GM15510 (cell line): Measurements from ENCODE around the gene PDE4B.

Experiments
- POLR2A ChIP-seq: IDR thresholded peaks from 3 replicates; pipeline ENCODE4 v1.6.1; 2011; ENCODE audit warnings: borderline replicate concordance; ENCODE audit not compliant: insufficient read length; ENCODE audit errors: extremely low read depth

PDE4B gene

DNA sequence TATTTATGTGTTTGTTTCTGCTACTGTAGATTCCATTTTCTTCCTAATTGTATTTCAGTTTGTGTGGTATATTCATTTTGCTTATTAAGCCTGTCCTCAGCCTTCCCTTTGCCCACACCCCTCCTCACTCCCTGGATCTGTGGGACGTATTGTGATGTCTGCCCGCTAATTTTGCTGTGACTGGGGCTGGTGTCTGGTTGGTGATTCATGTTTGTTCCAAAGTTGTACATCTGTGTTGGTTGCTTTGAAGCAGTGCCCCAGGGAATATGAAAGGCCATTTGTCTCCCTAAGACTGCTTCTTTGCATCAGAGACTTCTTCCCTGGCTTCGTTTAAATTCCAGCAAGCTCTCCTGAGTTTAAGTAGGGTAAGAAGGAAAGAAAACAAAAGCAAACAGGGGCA is 451.7 kb downstream of the PDE4B start:
- no peak for TF ChIP-seq POLR2A

DNA sequence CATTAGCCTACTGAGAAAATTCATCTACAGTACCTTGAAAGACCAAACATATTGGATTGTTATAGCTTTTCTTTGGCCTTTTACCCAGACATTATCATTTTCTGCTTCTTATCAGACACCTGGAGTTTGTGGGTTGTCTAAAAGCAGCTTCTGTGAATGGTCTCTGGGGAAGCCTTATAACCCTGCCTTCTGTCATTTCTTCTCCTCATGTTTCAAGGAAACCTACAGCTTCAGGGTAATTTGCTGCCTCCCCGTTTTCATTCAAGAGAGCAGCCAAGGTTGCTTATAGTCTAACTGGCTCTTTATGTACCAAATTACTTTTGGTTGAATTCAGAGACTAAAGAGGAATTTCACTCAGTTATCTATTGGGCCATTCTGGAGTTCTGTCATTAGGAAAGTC is 453.0 kb downstream of the PDE4B start:
- TF ChIP-seq POLR2A = no peak

DNA sequence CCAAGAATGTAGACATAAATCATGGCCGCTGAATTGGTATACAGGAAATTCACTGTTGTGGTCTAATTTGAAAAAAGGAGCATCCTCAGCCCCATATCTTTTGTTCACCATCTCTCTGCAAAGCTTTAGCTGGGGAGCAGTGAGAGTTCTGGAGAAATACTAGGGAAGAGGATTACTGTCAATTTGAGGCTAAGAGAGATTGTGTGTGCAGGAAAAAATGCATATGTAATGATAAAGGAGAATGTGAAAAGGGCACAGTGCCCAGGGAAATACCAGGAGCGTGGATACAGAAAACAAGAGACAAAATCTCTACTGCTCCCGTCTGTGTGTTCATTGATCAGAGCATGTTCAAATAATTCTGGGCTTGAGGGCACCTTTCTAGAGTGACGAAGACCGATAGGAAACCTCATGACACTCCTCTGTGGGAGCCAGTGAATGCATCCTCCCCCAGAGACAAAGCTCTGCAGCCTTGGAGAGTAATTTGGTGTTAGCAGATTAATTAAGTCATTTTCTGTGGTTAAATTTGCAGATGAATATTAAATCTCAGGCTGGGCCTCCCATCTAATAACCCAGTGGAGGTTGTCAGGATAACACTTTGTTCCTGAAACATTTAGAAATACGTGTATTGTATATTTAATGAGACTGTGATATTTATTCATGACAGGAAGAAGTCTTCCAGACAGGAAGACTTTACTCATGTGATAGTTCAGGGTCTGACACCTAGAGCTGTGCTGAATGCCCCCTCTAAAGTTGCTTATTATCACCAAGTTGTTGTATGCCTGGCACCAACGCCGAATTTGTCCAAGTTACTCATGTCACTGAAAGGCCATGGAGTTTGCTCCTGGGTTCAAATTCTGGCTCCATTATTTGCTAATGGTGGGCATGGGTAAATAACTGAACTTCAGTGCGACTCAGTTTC is 453.9 kb downstream of the PDE4B start:
- no peak for TF ChIP-seq POLR2A

DNA sequence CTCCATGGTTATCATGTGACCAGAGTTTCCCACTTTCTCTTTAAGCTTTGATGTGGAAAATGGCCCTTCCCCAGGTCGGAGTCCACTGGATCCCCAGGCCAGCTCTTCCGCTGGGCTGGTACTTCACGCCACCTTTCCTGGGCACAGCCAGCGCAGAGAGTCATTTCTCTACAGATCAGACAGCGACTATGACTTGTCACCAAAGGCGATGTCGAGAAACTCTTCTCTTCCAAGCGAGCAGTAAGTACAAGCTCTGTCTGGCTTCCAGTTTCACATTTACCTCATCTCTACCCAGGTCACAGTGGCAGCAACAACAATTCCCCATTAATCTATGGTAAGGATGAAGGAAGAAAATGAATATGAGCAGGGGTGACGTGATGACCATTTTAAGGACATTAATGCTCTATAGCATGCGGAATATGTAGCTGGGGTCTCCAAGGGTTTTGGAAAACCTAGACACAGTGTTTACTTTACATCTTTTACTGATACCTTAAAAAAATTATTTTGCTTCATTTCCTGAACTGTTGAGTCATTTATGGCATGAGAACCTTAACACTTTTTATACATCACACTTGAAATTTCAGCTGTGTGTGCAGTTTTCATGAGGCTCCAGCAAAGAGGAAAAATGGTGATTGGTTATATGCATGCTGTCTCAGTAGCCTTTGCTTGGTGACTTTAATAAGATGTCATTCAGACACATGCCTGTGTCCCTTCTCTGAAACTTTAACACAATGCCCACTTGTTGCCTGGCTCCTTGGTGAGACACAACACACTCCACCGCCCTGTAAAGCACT is 454.9 kb downstream of the PDE4B start:
- TF ChIP-seq POLR2A = no peak

DNA sequence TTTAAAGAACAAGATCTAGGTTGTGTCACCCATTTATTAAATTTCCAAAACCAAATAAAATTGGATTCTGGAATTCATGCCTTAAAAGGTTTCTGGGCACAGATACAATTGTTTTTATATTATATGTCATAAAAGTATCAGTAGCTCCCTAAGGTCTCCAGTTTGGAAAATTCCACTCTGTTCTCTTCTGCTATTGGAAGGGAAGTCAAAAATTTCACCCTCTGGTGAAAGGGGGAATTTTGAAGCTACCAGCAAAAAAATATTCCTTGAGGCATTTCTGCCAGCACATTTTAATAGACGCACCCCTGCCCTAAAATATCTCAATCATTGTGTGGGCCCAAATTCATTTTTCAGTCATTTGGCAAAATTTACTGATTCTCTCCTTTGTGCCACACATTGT is 455.6 kb downstream of the PDE4B start:
- no peak for TF ChIP-seq POLR2A

DNA sequence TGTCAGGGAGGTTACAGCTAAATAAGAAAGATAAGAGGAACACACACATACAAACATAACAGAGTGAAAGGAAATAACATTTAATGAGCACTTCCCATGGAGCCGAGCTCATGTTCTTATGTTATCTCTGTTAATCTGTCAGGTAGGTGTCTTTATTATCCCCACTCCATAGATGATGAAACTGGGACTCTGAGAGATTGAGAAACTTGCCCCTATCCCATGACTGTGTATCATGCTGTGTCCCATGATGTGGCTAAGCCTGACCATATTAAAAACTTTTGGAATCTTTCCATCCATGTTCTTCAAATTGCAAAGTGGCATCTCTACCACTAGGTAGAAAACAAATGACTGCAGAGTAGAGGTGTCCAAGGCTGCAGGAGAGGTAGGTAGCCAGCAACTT is 456.1 kb downstream of the PDE4B start:
- TF ChIP-seq POLR2A = no peak

DNA sequence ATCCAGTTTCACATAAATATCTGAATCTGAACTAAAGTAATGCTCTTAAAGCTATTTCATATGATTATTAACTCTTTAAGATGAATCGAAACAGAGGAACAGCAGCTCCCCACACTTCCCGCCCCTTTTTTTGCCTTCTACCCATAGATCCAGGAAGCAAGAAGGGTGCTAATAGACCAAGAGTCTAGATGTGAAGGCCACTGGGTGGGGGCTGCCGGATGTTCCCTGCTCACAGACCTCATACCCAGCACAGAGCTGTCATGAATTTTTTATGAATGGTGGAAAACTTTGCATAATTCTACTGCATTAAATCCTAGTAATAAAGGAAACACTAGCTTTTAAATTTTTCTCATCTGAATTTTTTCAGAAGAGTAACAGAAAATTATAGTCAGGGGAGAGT is 457.4 kb downstream of the PDE4B start:
- TF ChIP-seq POLR2A = no peak

DNA sequence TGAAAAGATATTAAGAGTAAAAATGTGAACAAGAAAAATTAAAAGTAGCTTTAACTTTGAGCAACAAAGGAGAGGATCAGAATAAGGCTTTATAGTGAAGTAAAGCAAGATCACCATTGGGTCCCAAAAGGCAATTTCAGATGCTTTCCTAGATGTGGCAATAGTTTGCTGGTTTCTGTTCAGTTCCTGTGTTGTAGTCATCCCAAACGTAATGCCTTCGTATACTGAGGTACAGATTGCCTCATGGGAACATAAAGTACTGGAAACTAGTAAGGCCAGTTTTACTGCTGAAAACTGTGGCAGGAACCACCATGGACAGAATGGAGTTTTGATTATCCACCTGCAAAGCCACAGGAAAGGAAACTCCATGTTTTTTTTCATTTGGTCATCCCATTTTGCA is 457.8 kb downstream of the PDE4B start:
- no peak for TF ChIP-seq POLR2A

DNA sequence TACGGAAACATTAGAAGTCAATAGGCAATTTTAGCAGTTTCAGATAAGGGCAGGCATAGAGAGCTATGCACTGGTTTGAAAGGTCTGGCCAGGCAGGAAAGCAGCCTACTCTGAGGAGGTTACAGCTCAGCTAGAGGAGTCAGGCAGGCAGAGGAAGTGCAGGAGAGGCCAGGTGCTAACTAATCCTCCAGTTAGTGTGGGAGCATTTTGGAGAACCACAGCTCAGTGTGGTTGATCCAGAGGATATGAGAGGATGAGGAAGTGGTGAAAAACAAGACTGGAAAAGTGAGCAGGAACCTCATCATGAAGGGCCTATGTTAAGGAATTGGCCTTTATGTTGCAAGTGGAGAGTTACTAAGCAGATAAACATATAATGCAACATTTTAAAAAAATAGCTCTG is 458.9 kb downstream of the PDE4B start:
- no peak for TF ChIP-seq POLR2A

DNA sequence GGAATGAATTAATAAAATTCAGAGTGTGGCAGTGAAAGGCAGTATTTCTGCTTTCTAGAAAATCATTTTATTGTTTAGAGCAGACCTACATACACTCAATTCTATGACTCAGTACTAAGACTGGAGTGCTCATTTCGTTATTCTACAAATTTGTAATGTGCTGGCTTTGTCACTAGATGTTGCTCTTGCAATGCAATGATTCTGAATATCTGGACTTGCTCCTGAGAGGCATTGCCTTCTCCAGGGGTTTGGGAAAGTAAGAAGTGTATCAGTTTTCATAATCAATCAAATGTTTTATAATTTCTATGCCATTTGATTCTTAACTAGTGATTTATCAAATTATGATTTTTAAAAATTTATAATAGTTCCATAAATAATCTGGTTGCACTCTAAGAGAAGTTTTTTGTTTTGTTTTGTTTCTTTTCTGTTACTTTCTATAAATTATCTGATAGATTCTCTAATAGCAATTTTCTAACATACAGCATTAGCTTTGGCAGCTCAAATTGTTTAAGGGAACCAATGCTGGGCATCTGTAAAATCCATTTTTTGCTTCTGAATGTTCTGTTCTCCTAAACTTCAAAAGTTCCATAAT is 460.7 kb downstream of the PDE4B start:
- no peak for TF ChIP-seq POLR2A

DNA sequence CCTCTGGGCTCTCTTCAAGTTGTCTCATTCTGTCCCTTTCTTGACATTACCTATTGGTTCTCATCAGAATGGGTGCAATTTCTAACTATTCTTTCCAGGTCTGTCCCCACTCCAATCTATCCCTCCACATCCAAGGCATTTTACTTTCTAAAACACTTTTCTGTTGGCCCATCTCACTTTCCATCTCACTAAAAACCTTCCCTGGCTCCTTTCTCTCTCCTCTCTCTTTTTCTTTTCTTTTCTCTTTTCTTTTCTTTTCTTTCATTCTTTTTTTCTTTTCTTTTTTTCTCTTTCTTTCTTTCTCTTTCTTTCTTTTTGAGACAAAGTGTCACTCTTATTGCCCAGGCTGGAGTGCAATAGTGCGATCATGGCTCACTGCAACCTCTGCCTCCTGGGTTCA is 462.1 kb downstream of the PDE4B start:
- TF ChIP-seq POLR2A = no peak

DNA sequence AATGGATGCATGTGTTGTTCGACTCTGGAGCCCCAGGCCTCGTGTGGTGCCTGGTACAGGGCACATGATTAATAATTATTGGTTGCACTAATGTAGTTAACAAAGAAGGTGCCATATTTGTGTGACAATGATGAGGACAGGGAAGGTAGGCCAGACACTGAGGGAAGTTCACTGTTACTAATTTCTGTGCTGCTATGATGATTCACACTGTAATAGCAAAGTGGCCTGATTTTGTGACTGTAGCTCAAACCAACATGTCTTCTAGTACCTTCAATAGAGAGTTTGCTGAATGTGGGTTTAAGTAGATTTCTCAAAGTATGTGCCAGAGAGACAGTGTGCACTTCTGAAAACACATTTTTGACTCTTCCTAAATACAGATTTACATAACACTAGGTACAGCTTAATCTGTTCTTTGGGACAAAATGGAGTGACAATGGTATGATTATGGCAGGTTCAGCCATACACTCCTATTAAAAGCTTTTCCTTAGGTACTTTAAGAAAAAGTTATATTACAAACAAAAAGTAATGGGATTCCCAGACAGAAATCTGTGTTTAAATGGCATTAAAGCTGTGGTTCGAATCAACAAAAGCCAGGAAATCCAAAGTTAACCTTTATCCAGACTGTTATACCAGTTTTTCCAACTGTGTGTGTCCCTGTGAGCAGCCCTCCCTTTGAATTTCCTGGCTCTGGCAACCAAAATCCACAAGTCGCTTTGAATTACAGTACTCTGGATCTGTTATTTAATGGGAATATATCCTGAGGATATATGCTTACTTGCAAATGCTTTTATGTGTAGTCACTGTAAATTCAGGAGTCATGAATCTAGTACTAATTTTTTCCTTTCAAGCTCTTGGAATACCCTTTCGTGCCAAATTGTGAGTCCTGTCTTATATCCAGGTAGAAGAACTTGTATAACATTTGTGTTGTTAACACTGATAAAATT is 464.2 kb downstream of the PDE4B start:
- TF ChIP-seq POLR2A = no peak

DNA sequence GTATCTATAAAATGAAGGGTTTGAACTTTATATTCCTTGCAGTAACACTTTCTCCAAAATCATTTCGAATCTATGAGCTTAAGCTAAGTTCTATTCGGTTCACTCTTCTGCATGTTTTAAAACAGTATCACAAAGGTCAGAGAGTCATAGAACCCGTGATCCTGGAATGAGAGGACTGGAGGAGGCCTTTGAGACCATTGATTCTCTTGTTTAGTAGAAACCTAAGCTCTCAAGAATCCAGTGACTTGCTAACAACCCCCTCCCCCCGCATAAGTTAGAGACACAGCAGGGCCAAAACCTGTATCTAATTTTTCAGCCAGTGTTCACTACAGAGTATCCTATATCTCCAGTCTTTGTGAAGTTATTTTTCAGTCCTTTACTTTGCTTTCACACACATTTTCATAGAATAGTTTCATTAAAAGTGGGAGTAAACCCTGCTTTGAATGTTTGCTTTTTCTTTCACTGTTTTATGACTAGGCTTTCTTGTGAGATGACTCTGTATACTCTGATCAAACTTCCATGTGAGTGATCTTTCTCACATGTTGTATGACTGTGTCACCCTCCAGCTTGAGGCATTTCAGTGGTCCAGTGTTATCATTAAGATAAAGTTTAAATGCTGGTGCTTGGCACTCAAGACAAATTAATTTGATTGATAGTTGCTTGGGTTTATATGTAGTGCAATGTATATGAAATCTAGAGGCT is 465.9 kb downstream of the PDE4B start:
- TF ChIP-seq POLR2A = no peak

DNA sequence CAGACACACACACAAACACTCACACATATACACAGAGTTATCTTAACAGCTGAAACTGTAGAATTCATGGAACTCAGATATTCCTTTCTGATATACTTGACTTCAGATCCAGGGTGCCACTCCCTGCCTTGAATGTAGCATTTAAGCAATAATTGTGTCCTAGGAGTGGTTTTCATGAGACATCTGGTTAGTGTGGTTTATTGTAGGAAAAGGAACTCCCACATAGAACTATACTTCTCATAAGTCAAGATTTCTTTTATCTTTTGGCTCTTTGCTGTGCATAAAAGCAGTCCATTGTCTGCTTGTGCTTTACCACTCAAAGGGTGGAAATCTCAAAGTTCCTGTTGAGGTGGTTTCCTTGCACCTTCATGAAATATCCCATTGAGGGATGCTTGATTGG is 468.7 kb downstream of the PDE4B start:
- no peak for TF ChIP-seq POLR2A

DNA sequence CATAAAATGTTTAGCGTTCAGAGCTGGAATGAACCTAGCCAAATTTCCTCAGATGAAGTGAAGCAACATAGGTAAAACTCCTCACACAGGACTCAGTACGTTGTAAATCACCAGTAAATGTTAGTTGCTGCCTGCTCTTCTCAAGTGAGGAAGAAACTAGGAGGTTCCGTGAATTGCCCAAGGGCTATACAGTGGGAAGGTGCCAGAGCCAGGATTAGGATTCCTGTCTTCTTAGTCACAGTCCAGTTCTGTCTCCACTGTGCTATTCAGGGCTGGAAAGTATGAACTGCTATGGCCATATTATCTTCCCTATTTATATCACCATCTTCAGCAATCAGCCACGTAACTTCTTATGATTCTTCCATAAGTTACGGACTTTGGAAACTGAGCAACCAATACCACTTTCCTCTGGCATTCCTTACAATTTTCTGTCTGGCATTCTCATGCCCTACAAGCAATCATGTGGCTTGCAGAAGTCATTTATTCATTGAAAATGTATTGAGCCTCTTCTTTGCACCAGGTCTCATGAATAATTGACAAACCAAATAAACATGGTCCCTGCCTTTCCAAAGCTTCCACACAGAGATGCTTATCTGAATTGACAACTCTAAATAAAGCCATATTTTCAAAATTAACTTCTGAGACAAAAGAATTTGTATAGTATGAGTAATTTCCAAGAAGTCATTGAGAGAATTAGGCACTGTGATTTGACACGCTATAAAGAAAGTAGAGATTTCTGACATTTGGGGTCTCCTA is 469.7 kb downstream of the PDE4B start:
- no peak for TF ChIP-seq POLR2A
